Stomach (tissue), 4 donors: Measurements from ENCODE around the gene ELF4.

Experiments
- CTCF ChIP-seq, 7 experiments: fragments of 450-650 bp in 4 of 7; fragments of 200-600 bp in 3 of 7; sonication (generic) in 3 of 7; IDR thresholded peaks; one replicate each; pipeline ENCODE4 v1.5.1; 2016 to 2019; ENCODE audit warnings: antibody characterized with exemption in 7 of 7, control low read depth in 2 of 7, mild to moderate bottlenecking in 1 of 7
- EP300 ChIP-seq: sonication (generic); formaldehyde crosslinking; IDR thresholded peaks from one replicate; pipeline ENCODE4 v1.6.1; 2017; ENCODE audit warnings: antibody characterized with exemption
- POLR2A ChIP-seq, 4 donors: fragments of 450-650 bp; IDR thresholded peaks; one replicate each; pipeline ENCODE4 v1.6.1; 2016; ENCODE audit warnings: antibody characterized with exemption in 4 of 4, control low read depth in 2 of 4, mild to moderate bottlenecking in 1 of 4, moderate library complexity in 1 of 4

GRCh38 chrX:130020661-130021324 lies 89.5 kb downstream of the ELF4 start:
- TF ChIP-seq CTCF (IDR thresholded peaks at IDR 0.05) (no peak), EP300 (no peak), POLR2A (IDR thresholded peaks at IDR 0.05) (no peak)
